SU-DHL-6 (cell line): Measurements from ENCODE around the gene PTPRN2.

Experiments
- CTCF ChIP-seq: fragments of 200-600 bp; sonication (generic); IDR thresholded peaks from one replicate; pipeline ENCODE4 v1.5.1; 2017; ENCODE audit warnings: antibody characterized with exemption, mild to moderate bottlenecking, low read length, moderate library complexity; ENCODE audit not compliant: insufficient read depth, poor library complexity, severe bottlenecking
- EZH2phosphoT487 ChIP-seq: fragments of 200-600 bp; sonication (generic), shearing (Covaris generic); conservative IDR thresholded peaks from 2 replicates; pipeline ENCODE4 v1.6.1; 2018; ENCODE audit warnings: mild to moderate bottlenecking, antibody characterized with exemption, low read length, moderate library complexity, mixed read lengths

GRCh38 chr7:158289761-158290523 lies 297.7 kb downstream of the PTPRN2 start:
- no peak for TF ChIP-seq CTCF
- TF ChIP-seq EZH2phosphoT487 = no peak
